WTC11 (cell line): ENCODE results near the gene PTPRN2. TPM values are rescaled to one million over a fixed set of nuclear protein-coding genes. Genes with fewer than 3 reads are reported as not detected.

Experiments
- ATAC-seq: fragments of 200-7000 bp; cut with Tn5 transposase; 2 replicates; pipeline ENCODE4 v1.10.0; 2021; ENCODE audit warnings: mild to moderate bottlenecking, moderate library complexity
- CTCF ChIA-PET: fragments of 300-600 bp; sonication (Branson Sonifier 250); formaldehyde crosslinking; loops from one replicate; lab custom pipeline; 2021; ENCODE audit warnings: antibody characterized with exemption; lab: Charles Lee
- POLR2A ChIA-PET: fragments of 350-600 bp; sonication (Branson Sonifier 250); formaldehyde crosslinking; loops from one replicate; lab custom pipeline; 2021; ENCODE audit warnings: antibody characterized with exemption; lab: Charles Lee
- DNase-seq: peaks from one replicate; pipeline ENCODE4 v3.0.0; 2021; ENCODE audit warnings: low spot score
- H3K27ac Mint-ChIP-seq: 2 replicates; pipeline ENCODE4 v1.8.0; 2021; ENCODE audit warnings: mixed read lengths
- H3K27me3 Mint-ChIP-seq: 2 replicates; pipeline ENCODE4 v1.8.0; 2021; ENCODE audit warnings: low read depth, mild to moderate bottlenecking, moderate library complexity, mixed read lengths
- H3K36me3 Mint-ChIP-seq: 2 replicates; pipeline ENCODE4 v1.8.0; 2021; ENCODE audit warnings: mixed read lengths
- H3K4me1 Mint-ChIP-seq: 2 replicates; pipeline ENCODE4 v1.8.0; 2022; ENCODE audit warnings: mixed read lengths
- H3K4me3 Mint-ChIP-seq: 2 replicates; pipeline ENCODE4 v1.8.0; 2021; ENCODE audit warnings: mild to moderate bottlenecking, moderate library complexity, mixed read lengths
- H3K9me3 Mint-ChIP-seq: 2 replicates; pipeline ENCODE4 v1.8.0; 2021; ENCODE audit warnings: mixed read lengths
- AFF4 ChIP-seq: sonication (generic); formaldehyde crosslinking; IDR thresholded peaks from 2 replicates; pipeline ENCODE4 v1.8.1; 2023; ENCODE audit warnings: mild to moderate bottlenecking, missing genetic modification reagents, borderline replicate concordance
- ATF2 ChIP-seq: sonication (generic); formaldehyde crosslinking; IDR thresholded peaks from 2 replicates; pipeline ENCODE4 v1.8.1; 2022; ENCODE audit warnings: low read depth, missing genetic modification reagents, borderline replicate concordance
- FOXP4 ChIP-seq: sonication (generic); formaldehyde crosslinking; IDR thresholded peaks from 2 replicates; pipeline ENCODE4 v1.8.0; 2022; ENCODE audit warnings: mild to moderate bottlenecking, missing genetic modification reagents
- IRF1 ChIP-seq: sonication (generic); formaldehyde crosslinking; IDR thresholded peaks from 2 replicates; pipeline ENCODE4 v1.8.0; 2023; ENCODE audit warnings: missing genetic modification reagents
- TCF7 ChIP-seq: sonication (generic); formaldehyde crosslinking; IDR thresholded peaks from 2 replicates; pipeline ENCODE4 v1.8.0; 2022; ENCODE audit warnings: mild to moderate bottlenecking, low read depth, missing genetic modification reagents, moderate library complexity
- TEAD1 ChIP-seq: sonication (generic); formaldehyde crosslinking; IDR thresholded peaks from 2 replicates; pipeline ENCODE4 v1.8.0; 2022; ENCODE audit warnings: mild to moderate bottlenecking, missing genetic modification reagents
- ZNF671 ChIP-seq: fragments of 250-450 bp; sonication (Bioruptor Pico); IDR thresholded peaks from 2 replicates; pipeline ENCODE4 v1.8.0; 2021; ENCODE audit warnings: mild to moderate bottlenecking
- total RNA-seq: library from RNA; stranded (reverse); gene quantifications from 3 replicates; pipeline ENCODE4 v1.2.3, GENCODE V29; 2021
- TF ChIP-seq, protein P1 (sequence below): sonication (generic); formaldehyde crosslinking; IDR thresholded peaks from 2 replicates; pipeline ENCODE4 v1.8.0; 2022; ENCODE audit warnings: mild to moderate bottlenecking, missing genetic modification reagents
- TF ChIP-seq, protein P2 (sequence below): sonication (generic); formaldehyde crosslinking; IDR thresholded peaks from 2 replicates; pipeline ENCODE4 v1.8.0; 2022; ENCODE audit warnings: mild to moderate bottlenecking, missing genetic modification reagents
- TF ChIP-seq, protein P3 (sequence below): fragments of 250-450 bp; sonication (Bioruptor Pico); IDR thresholded peaks from 2 replicates; pipeline ENCODE4 v1.9.0; 2021; ENCODE audit warnings: moderate library complexity, mild to moderate bottlenecking, inconsistent platforms, borderline replicate concordance

PTPRN2 gene
- total RNA-seq, 1 experiment from 2014 or later, result 4.7 TPM

GRCh38 chr7:157962458-157963306 lies 624.9 kb downstream of the PTPRN2 start (continued):
- TF ChIP-seq TCF7 (no peak), ATF2 (no peak), AFF4 (no peak), IRF1 (CRISPR knock-in tag) (no peak), ZNF671 (CRISPR knock-in tag) (no peak)
- TF ChIP-seq, protein P1, sequence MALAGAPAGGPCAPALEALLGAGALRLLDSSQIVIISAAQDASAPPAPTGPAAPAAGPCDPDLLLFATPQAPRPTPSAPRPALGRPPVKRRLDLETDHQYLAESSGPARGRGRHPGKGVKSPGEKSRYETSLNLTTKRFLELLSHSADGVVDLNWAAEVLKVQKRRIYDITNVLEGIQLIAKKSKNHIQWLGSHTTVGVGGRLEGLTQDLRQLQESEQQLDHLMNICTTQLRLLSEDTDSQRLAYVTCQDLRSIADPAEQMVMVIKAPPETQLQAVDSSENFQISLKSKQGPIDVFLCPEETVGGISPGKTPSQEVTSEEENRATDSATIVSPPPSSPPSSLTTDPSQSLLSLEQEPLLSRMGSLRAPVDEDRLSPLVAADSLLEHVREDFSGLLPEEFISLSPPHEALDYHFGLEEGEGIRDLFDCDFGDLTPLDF (CRISPR knock-in tag), result no peak
- TF ChIP-seq, protein P2, sequence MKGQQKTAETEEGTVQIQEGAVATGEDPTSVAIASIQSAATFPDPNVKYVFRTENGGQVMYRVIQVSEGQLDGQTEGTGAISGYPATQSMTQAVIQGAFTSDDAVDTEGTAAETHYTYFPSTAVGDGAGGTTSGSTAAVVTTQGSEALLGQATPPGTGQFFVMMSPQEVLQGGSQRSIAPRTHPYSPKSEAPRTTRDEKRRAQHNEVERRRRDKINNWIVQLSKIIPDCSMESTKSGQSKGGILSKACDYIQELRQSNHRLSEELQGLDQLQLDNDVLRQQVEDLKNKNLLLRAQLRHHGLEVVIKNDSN, result no peak

GRCh38 chr7:157961731-157962457 lies 625.7 kb downstream of the PTPRN2 start:
- ChIA-PET CTCF (no interaction called here), POLR2A (no interaction called here)
- H3K36me3 Mint-ChIP-seq, result peaks cover 32% of the 10 kb centered on the region
- H3K9me3 Mint-ChIP-seq, result peaks cover 48% of the 10 kb centered on the region
- no peak overlapping the region for H3K27ac Mint-ChIP-seq
- TF ChIP-seq FOXP4 (CRISPR knock-in tag), result peak; percentile 44; the same call in 1 of the 2 replicates
- TF ChIP-seq, protein P3, sequence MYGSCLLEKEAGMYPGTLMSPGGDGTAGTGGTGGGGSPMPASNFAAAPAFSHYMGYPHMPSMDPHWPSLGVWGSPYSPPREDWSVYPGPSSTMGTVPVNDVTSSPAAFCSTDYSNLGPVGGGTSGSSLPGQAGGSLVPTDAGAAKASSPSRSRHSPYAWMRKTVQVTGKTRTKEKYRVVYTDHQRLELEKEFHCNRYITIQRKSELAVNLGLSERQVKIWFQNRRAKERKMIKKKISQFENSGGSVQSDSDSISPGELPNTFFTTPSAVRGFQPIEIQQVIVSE, result no peak
- TF ChIP-seq TEAD1 (CRISPR knock-in tag), result peak; percentile 30; the same call in 1 of the 2 replicates
- H3K27me3 Mint-ChIP-seq, result peaks cover 35% of the 10 kb centered on the region
- peak; percentile 67 for ATAC-seq
- H3K4me1 Mint-ChIP-seq, result peaks cover 20% of the 10 kb centered on the region
- no peak for DNase-seq
- no peak overlapping the region for H3K4me3 Mint-ChIP-seq
